Measurements from ENCODE around the gene CDR2.

The CDR2 gene

DNA sequence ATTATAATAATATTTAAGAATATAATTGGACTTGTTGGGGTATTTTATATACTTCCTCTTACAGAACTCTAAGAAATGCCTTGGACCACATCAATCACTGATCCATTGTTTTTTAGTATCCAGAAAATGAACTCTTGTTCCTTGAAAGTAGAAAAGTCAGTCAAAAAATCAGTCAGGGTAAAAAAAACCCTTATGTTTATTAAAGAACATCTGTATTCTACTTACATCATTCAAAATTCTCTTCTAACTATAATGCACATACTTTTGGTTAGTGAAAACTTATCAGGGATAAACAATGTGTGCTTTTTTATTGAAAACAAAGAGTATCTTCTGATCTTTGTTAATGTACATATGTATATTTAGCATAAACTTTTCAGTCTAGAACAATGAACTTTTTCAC lies 23.5 kb upstream of the CDR2 start:
- TF ChIP-seq TAF1 (IDR thresholded peaks at IDR 0.05; ENCODE audit: borderline replicate concordance, low read depth, low read length): no peak
- no peak for TF ChIP-seq POLR2A (IDR thresholded peaks at IDR 0.05; ENCODE audit: low read depth, low read length)
- no peak for TF ChIP-seq POLR2AphosphoS5 (IDR thresholded peaks at IDR 0.05; ENCODE audit: low read depth, low read length)
- no peak for DNase-seq (ENCODE audit: insufficient read length)
- FAIRE-seq: no peak

DNA sequence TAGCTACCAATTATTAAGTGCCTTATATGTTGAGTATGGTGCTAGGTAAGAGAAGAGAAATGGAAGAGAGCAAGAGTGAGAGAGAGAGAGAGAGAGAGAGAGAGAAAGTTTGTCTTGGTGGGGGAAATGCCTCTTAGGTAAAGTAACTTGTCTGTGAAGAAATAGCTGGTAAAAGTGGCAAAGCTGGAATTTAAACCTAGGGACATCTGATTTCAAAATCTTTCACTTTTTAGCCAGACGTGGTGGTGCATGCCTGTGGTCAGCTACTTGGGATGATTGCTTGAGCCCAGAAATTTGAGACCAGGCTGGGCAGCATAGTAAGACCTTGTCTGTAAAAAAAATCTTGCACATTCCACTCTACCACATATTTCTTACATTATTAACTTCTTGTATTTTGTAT lies 23.0 kb upstream of the CDR2 start:
- TF ChIP-seq POLR2A (IDR thresholded peaks at IDR 0.05; ENCODE audit: low read depth, low read length): no peak
- TF ChIP-seq TAF1 (IDR thresholded peaks at IDR 0.05; ENCODE audit: borderline replicate concordance, low read depth, low read length): no peak
- TF ChIP-seq POLR2AphosphoS5 (IDR thresholded peaks at IDR 0.05; ENCODE audit: low read depth, low read length): no peak
- FAIRE-seq (no peak), DNase-seq (ENCODE audit: insufficient read length) (no peak)

DNA sequence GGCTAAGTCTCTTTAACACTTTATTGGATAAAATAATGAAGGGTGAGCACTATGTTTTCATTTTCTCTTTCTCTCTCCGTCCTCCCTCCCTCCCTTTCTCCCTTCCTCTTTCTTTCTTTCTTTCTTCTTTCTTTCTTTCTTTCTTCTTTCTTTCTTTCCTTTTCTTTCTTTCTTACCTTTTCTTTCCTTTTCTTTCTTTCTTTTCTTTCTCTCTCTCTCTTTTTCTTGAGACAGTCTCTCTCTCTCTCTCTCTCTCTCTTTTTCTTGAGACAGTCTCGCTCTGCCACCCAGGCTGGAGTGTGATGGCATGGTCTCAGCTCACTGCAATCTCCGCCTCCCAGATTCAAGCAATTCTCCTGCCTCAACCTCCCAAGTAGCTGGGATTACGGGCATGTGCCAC lies 21.5 kb upstream of the CDR2 start:
- FAIRE-seq (no peak), DNase-seq (ENCODE audit: insufficient read length) (no peak)
- TF ChIP-seq POLR2AphosphoS5 (IDR thresholded peaks at IDR 0.05; ENCODE audit: low read depth, low read length) (no peak), POLR2A (IDR thresholded peaks at IDR 0.05; ENCODE audit: low read depth, low read length) (no peak), TAF1 (IDR thresholded peaks at IDR 0.05; ENCODE audit: borderline replicate concordance, low read depth, low read length) (no peak)

DNA sequence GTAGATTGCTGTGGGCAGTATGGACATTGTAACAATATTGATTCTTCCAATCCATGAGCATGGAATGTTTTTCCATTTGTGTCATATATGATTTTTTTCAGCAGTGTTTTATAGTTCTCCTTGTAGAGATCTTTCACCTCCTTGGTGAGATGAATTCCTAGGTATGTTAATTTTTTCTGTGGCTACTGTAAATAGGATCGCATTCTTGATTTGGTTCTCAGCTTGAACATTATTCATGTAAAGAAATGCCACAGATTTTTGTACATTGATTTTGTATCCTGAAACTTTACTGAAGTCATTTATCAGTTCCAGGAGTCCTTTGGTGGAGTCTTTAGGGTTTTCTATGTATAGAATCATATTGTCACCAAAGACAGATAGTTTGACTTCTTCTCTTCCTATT lies 19.7 kb upstream of the CDR2 start:
- DNase-seq (ENCODE audit: insufficient read length): no peak
- no peak for FAIRE-seq
- no peak for TF ChIP-seq TAF1 (IDR thresholded peaks at IDR 0.05; ENCODE audit: borderline replicate concordance, low read depth, low read length)
- TF ChIP-seq POLR2AphosphoS5 (IDR thresholded peaks at IDR 0.05; ENCODE audit: low read depth, low read length): no peak
- TF ChIP-seq POLR2A (IDR thresholded peaks at IDR 0.05; ENCODE audit: low read depth, low read length): no peak

DNA sequence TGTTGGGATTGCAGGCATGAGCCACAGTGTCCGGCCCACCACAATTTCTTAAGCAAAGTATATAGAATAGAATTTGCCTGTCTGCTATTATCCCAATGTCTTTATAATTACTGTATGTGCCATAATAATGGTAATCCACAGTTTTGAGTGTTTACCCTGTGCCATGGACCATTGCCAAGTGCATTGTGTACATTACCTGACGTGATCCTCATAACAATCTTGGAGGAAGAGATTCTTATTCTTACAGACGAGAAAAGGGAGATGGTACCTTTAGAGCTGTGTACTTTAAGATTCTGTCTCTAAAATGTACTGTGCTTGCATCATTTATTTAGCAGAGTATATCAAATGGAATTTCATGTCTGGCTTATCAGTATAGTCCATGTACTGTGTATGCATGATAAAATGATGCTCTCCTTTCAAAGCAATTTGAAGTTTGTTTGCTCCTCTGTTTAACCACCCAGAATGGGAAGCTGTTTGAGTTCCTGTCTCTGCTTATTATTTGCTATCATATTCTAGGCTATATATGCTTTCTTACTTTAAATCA lies 13.8 kb upstream of the CDR2 start:
- FAIRE-seq: no peak
- DNase-seq (ENCODE audit: insufficient read length): no peak
- no peak for TF ChIP-seq POLR2A (IDR thresholded peaks at IDR 0.05; ENCODE audit: low read depth, low read length)
- TF ChIP-seq POLR2AphosphoS5 (IDR thresholded peaks at IDR 0.05; ENCODE audit: low read depth, low read length): no peak
- no peak for TF ChIP-seq TAF1 (IDR thresholded peaks at IDR 0.05; ENCODE audit: borderline replicate concordance, low read depth, low read length)

DNA sequence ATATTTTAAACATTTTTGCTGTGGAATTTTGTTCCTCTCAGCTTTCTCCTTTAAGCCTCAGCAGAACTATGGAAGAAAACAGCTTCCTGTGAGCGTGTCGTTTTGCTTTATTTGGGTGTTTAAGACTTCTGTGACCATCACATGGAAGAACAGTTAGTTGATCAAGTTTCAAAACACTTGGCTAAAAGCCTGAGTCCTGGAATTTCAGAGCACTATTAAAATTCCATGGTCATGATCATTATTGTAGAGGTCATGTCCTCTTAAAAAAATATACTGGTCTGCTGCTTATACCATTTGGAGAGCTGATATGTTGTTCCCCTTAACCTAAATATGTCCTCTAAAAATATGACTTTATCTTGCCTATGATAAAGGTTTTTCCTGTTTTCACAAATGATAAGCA lies 12.6 kb upstream of the CDR2 start:
- FAIRE-seq: no peak
- TF ChIP-seq POLR2AphosphoS5 (IDR thresholded peaks at IDR 0.05; ENCODE audit: low read depth, low read length): no peak
- no peak for TF ChIP-seq POLR2A (IDR thresholded peaks at IDR 0.05; ENCODE audit: low read depth, low read length)
- TF ChIP-seq TAF1 (IDR thresholded peaks at IDR 0.05; ENCODE audit: borderline replicate concordance, low read depth, low read length): no peak
- DNase-seq (ENCODE audit: insufficient read length): no peak

DNA sequence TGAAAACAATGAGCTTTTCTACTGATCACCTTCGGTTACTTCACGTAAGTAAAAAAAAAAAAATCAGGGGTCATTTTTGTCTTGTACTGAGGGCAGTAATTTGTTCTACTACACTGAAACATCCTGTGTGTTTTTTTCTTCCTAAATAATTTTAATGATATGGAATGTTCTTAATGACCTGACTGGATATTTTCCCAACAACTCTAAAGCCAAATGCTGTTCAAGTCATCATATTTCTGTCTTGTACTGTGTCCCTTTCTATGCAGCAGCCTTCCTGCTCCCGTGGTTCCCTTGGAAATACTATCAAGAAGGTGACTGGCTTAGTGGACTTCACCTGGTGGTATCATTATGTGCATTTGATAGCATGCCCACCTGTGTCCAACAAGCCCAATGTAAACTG lies 10.8 kb upstream of the CDR2 start:
- FAIRE-seq: no peak
- TF ChIP-seq POLR2AphosphoS5 (IDR thresholded peaks at IDR 0.05; ENCODE audit: low read depth, low read length) (no peak), POLR2A (IDR thresholded peaks at IDR 0.05; ENCODE audit: low read depth, low read length) (no peak), TAF1 (IDR thresholded peaks at IDR 0.05; ENCODE audit: borderline replicate concordance, low read depth, low read length) (no peak)
- DNase-seq (ENCODE audit: insufficient read length): no peak

- TF ChIP-seq POLR2AphosphoS5 (IDR thresholded peaks at IDR 0.05; ENCODE audit: low read depth, low read length) (no peak), POLR2A (IDR thresholded peaks at IDR 0.05; ENCODE audit: low read depth, low read length) (no peak), TAF1 (IDR thresholded peaks at IDR 0.05; ENCODE audit: borderline replicate concordance, low read depth, low read length) (no peak)
- DNase-seq (ENCODE audit: insufficient read length) (no peak), FAIRE-seq (no peak)
Observed at GRCh38 chr16:22383827-22384226, 9.4 kb upstream of the CDR2 start.

DNA sequence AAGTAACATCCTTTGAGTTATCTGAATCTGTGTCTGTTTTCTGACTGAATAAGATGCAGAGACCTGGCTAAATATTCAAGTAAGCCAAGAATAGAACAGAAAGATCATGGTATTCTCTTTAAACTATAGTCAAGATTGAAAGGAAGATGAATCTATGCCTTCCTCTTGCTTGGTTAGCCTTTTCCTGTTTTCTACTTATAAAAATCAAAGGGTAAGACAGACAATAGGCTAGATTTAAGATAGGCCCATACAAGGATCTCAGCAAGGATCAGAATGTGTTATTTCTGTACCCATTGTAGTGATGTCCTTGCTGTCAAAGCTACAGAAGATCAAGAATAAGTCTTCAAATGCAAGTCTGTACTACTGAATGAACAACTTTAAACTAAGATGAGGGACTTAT lies 7.0 kb upstream of the CDR2 start:
- no peak for FAIRE-seq
- no peak for TF ChIP-seq POLR2A (IDR thresholded peaks at IDR 0.05; ENCODE audit: low read depth, low read length)
- no peak for DNase-seq (ENCODE audit: insufficient read length)

DNA sequence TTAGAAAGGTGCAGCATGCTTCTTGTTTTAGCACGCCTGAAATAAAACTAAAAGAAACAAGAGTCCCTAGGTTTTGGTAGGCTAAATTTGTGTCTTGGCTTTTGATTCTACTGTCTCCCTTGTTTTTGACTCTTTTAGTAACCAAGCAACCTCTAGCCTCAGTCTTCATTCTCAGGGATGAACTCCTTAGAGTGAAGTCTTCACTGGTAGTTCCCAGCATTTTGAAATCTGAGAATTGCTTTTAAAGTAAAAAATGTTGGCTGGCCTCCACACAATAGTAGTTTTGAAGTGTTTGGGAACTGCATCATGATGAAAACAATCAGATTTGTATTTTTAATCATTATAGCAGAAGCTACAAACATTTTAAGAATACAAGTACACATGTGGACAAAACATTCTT lies 6.1 kb upstream of the CDR2 start:
- DNase-seq (ENCODE audit: insufficient read length) (no peak), FAIRE-seq (no peak)
- TF ChIP-seq TAF1 (IDR thresholded peaks at IDR 0.05; ENCODE audit: borderline replicate concordance, low read depth, low read length) (no peak), POLR2AphosphoS5 (IDR thresholded peaks at IDR 0.05; ENCODE audit: low read depth, low read length) (no peak), POLR2A (IDR thresholded peaks at IDR 0.05; ENCODE audit: low read depth, low read length) (no peak)

DNA sequence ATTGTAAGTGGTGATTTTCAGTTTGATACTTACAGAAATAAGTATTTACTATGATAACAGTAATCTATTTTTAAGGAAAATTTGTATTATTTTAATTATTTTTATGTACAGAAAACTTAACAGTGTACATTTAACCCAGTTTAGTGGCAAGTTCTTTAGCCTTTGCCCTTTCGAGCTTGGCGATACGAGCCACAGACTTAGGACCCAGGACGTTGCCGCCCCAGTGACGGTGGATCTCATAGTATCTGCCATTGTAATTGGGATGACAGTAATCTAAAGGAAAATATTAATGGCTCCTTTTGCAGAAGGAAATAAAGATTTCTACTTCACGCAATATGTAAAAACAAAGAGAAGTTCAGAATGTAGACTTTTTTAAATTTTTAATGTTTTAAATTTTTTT lies 5.2 kb upstream of the CDR2 start:
- no peak for DNase-seq (ENCODE audit: insufficient read length)
- TF ChIP-seq POLR2A (IDR thresholded peaks at IDR 0.05; ENCODE audit: low read depth, low read length) (no peak), POLR2AphosphoS5 (IDR thresholded peaks at IDR 0.05; ENCODE audit: low read depth, low read length) (no peak), TAF1 (IDR thresholded peaks at IDR 0.05; ENCODE audit: borderline replicate concordance, low read depth, low read length) (no peak)
- no peak for FAIRE-seq

DNA sequence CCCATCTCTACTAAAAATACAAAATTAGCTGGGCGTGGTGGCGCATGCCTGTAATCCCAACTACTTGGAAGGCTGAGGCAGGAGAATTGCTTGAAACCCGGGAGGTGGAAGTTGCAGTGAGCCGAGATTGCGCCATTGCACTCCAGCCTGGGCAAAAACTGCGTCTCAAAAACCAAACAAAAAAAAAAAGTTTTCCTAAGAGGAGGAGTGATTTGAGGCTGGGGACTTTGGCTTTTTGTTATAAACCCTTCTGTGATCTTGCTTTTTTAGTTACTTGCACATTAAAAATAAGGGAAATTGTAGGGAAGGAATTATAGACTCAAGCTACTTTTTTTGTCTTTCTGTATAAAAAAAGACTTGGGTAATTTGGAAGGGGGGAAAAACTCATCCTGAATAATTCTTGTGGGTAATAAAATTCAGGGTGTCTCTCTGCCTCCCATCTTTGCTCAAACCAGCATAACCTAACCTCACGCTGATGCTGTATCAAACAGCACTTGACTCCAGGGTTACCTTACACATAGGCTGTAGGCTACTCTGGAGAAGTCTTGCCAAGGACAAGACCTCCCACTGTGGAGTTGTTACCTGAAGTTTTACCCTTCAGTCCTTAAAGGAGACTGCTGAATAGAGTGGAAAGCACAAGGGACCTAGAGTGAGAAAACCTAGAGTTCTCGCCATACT lies 1.7 kb upstream of the CDR2 start:
- no peak for TF ChIP-seq POLR2AphosphoS5 (IDR thresholded peaks at IDR 0.05; ENCODE audit: low read depth, low read length)
- no peak for TF ChIP-seq TAF1 (IDR thresholded peaks at IDR 0.05; ENCODE audit: borderline replicate concordance, low read depth, low read length)
- no peak for TF ChIP-seq POLR2A (IDR thresholded peaks at IDR 0.05; ENCODE audit: low read depth, low read length)
- no peak for FAIRE-seq
- no peak for DNase-seq (ENCODE audit: insufficient read length)

All from GM12892 (cell line).